Activated CD4-positive, alpha-beta memory T cell treated with anti-CD3 and anti-CD28 coated beads for 36 hours (primary cell): Measurements from ENCODE around the gene GPRIN3. TPM values are rescaled to one million over a fixed set of nuclear protein-coding genes. Genes with fewer than 3 reads are reported as not detected.

ENCODE experiments used
- CTCF ChIA-PET: fragments of 350-600 bp; sonication (Branson Sonifier 250); formaldehyde crosslinking; loops from one replicate; lab custom pipeline; 2021; ENCODE audit warnings: antibody characterized with exemption, inconsistent platforms; lab: Charles Lee
- POLR2A ChIA-PET: fragments of 350-600 bp; sonication (Branson Sonifier 250); formaldehyde crosslinking; loops from one replicate; lab custom pipeline; 2021; ENCODE audit warnings: antibody characterized with exemption; lab: Charles Lee
- DNase-seq: peaks from one replicate; pipeline ENCODE4 v3.0.0-alpha.2; 2020
- H3K27ac Mint-ChIP-seq: one replicate; pipeline ENCODE4 v1.8.0; 2021; ENCODE audit warnings: mixed read lengths
- H3K27me3 Mint-ChIP-seq: one replicate; pipeline ENCODE4 v1.8.0; 2021; ENCODE audit warnings: mixed read lengths
- H3K36me3 Mint-ChIP-seq: one replicate; pipeline ENCODE4 v1.8.0; 2021; ENCODE audit warnings: mixed read lengths
- H3K4me1 Mint-ChIP-seq: one replicate; pipeline ENCODE4 v1.8.0; 2021; ENCODE audit warnings: low read depth, mixed read lengths
- H3K4me3 Mint-ChIP-seq: one replicate; pipeline ENCODE4 v1.8.0; 2021; ENCODE audit warnings: mild to moderate bottlenecking, mixed read lengths
- H3K9me3 Mint-ChIP-seq: one replicate; pipeline ENCODE4 v1.8.0; 2021; ENCODE audit warnings: mixed read lengths
- intact Hi-C: fragments of 100-400 bp; cut with micrococcal nuclease; formaldehyde crosslinking; loops from one replicate; pipeline ENCODE4 v1.15.1; 2023
- total RNA-seq, 2 experiments: library from RNA; stranded (reverse); gene quantifications; one replicate each; pipeline ENCODE4 v1.2.3, GENCODE V29; 2021

The GPRIN3 gene
- total RNA-seq, 2 experiments from 2014 or later = 20.0 to 22.7 TPM

DNA sequence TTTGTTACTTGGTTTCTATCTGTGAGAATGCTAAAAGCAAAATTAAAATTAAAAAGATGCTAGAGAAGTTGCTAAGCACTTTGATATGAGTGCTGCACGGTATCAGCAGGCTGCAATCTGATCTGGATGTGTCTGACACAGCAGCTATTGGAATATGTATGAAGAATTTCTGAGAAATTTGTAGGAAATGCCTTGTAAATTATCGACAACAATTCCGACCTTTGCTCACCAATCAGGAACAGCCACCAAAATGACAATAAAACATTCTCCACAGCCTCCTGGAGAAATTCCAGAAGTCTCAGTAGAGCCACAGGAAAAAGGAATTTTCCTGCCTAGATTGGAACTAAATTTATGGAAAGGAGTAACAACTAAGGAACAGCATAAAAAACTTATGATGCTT, 113.8 kb downstream of the GPRIN3 start:
- DNase-seq = no peak
- ChIA-PET CTCF (no interaction called here), POLR2A (no interaction called here)
- Mint-ChIP-seq H3K4me1 (no peaks in the 10 kb centered on the region), H3K27ac (no peak overlapping the region), H3K9me3 (no peaks in the 10 kb centered on the region), H3K27me3 (peaks cover 19% of the 10 kb centered on the region), H3K36me3 (no peaks in the 10 kb centered on the region), H3K4me3 (no peak overlapping the region)
- intact Hi-C loops = no loop called here

Other genes with a start within 250 kb of the GPRIN3 start
- 1 to 10 TPM; 1.1 to 1.4 TPM for gene TIGD2, start 196.3 kb downstream of the GPRIN3 start, total RNA-seq